ENCODE measurements around the gene KCNK5. TPM values are rescaled to one million over a fixed set of nuclear protein-coding genes. Genes with fewer than 3 reads are reported as not detected.
A peak's percentile ranks its signal among the peaks of the same experiment; 100 is the strongest.

KCNK5 gene
- polyA plus RNA-seq, 2 of the 4 experiments (the other 2 are of a cell fraction): 1.5 to 2.3 TPM

DNA sequence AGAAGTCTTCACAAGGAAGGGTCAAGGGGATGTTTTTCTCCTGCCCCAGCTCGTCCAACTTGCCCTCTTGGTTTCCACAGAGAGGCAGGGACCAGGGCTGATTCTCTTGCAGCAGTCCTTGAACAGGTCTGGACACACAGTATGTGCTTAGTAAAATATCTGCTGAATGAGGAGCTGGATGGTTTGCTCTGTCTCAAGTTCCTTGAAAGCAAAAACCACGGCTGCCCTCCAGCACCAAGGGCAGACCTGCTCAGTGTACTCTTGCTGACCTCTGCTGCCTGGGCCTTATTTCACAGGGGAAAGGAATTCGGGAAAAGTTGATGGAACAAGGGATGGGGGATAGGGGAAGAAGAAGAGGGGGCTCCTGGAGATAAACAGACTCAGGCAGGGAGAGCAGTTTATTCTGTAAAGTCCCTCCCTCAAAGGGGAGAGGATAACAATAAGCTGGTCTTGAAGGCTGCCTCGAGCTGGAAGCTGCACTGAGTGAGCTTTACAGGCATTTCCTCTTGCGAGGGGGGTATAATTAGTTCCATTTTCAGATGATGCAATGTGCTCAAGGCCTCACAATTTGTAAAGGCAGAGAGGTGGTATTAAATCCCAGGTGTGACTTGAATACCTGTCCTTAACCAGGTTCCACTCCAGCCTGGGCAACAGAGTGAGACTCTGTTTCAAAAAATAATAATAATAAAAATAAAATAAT, 10.3 kb downstream of the KCNK5 start:
- TF ChIP-seq, protein P1, sequence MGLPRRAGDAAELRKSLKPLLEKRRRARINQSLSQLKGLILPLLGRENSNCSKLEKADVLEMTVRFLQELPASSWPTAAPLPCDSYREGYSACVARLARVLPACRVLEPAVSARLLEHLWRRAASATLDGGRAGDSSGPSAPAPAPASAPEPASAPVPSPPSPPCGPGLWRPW (IDR thresholded peaks at IDR 0.05): no peak
- no peak for TF ChIP-seq FOXS1 (CRISPR knock-in tag; IDR thresholded peaks at IDR 0.05)
- TF ChIP-seq CHD4 (IDR thresholded peaks at IDR 0.05; ENCODE audit: borderline replicate concordance): no peak
- peak; percentile 17; the same call in 1 of the 3 replicates for TF ChIP-seq SMC3 (IDR thresholded peaks at IDR 0.05)
- no peak for TF ChIP-seq KDM1A (IDR thresholded peaks at IDR 0.05; ENCODE audit: low read depth)
- no peak for TF ChIP-seq TP53 (CRISPR knock-in tag; IDR thresholded peaks at IDR 0.05)
- TF ChIP-seq, protein P2, sequence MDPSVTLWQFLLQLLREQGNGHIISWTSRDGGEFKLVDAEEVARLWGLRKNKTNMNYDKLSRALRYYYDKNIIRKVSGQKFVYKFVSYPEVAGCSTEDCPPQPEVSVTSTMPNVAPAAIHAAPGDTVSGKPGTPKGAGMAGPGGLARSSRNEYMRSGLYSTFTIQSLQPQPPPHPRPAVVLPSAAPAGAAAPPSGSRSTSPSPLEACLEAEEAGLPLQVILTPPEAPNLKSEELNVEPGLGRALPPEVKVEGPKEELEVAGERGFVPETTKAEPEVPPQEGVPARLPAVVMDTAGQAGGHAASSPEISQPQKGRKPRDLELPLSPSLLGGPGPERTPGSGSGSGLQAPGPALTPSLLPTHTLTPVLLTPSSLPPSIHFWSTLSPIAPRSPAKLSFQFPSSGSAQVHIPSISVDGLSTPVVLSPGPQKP (IDR thresholded peaks at IDR 0.05; ENCODE audit: low read depth, low read length): no peak
- no peak for TF ChIP-seq HDAC2 (IDR thresholded peaks at IDR 0.05)
- no peak for TF ChIP-seq CHD2 (IDR thresholded peaks at IDR 0.05; ENCODE audit: low read length, partially characterized antibody)
- TF ChIP-seq, protein P3, sequence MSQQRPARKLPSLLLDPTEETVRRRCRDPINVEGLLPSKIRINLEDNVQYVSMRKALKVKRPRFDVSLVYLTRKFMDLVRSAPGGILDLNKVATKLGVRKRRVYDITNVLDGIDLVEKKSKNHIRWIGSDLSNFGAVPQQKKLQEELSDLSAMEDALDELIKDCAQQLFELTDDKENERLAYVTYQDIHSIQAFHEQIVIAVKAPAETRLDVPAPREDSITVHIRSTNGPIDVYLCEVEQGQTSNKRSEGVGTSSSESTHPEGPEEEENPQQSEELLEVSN (IDR thresholded peaks at IDR 0.05; ENCODE audit: borderline replicate concordance, low read depth): no peak
- TF ChIP-seq HEYL (CRISPR knock-in tag; IDR thresholded peaks at IDR 0.05): no peak
- TF ChIP-seq MAFK (IDR thresholded peaks at IDR 0.05; ENCODE audit: partially characterized antibody): no peak
- no peak for TF ChIP-seq EP300 (IDR thresholded peaks at IDR 0.05)
- TF ChIP-seq RAD21 (conservative IDR thresholded peaks at IDR 0.05 in 1 of 2, IDR thresholded peaks at IDR 0.05 in 1 of 2): peak; percentile 31 to 32; a peak in 4 of 5 replicates
- Histone ChIP-seq H3K4me2 (peak overlapping the region; percentile 84), H3K27ac (peak overlapping the region; percentile 68 to 81), H3K4me3 (no peak overlapping the region), H3K9me3 (no peaks in the 10 kb centered on the region), H3K4me1 (peaks cover 52% of the 10 kb centered on the region)
- no peak for FAIRE-seq
- DNase-seq (ENCODE audit: low read depth in 1 of 2, low spot score in 1 of 2): no peak
- CTCF ChIA-PET: interaction anchor here (2.5 kb wide), 1 partner anchor 84 kb away, joined by 7 read pairs; no protein-coding TSS in a partner anchor
- no peak for ATAC-seq
- POLR2A ChIA-PET: interaction anchor here (1.5 kb wide), 1 partner anchor 10 kb away, joined by 3 read pairs; the partner anchor contains the start of gene KCNK5
- 33% methylated on average over 5 of the region's 5 CpGs for WGBS (ENCODE audit: missing lambda C conversion rate)

DNA sequence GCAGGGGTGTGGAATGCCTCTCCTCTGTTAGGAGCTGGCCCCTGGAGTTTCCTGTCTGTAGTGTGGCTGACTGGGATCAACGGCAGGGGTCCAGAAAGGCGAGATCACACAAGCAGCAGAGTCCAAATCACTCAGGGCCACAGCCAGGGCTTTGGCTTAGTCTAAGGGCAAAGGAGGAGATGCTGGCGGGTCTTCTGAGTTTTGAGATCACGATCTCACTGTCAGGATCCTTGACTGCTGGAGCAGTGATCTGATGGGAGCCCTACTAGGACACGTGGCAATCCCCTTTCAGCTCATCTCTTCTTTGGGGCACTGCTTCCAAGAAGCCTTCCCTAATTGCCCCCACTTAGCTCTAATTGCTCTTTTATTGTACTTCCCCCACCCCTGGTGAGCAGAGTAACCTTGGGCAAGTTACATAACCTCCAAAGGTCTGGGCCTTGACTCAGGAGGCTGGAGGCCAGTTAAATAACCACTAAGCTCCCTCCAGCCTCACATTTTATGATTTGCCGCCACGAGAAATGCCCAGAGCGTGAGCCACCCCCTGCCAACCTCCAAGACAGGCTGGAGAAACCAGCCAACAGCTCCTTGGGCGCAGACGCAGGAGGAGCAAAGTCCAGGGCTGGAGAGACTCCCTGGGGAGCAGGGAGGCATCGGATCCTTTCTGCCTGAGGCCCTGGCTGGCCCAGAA, 12.0 kb downstream of the KCNK5 start:
- 48% methylated on average over 11 of the region's 11 CpGs for WGBS (ENCODE audit: missing lambda C conversion rate)
- POLR2A ChIA-PET: no interaction called here
- DNase-seq (ENCODE audit: low read depth in 1 of 2, low spot score in 1 of 2): peak; percentile 39 to 45
- FAIRE-seq: no peak
- H3K4me1 ChIP-seq: peaks cover 62% of the 10 kb centered on the region
- TF ChIP-seq RARB (CRISPR knock-in tag; IDR thresholded peaks at IDR 0.05) (no peak), GATA3 (IDR thresholded peaks at IDR 0.05; ENCODE audit: borderline replicate concordance) (no peak)
- peak overlapping the region; percentile 84 for H3K4me2 ChIP-seq
- CTCF ChIA-PET: interaction anchor here (0.6 to 2.5 kb wide), 4 partner anchors 9 to 86 kb away, joined by 3 to 7 read pairs (median 4); no protein-coding TSS in a partner anchor
- no peaks in the 10 kb centered on the region for H3K9me3 ChIP-seq
- H3K4me3 ChIP-seq: no peak overlapping the region
- H3K27ac ChIP-seq: peak overlapping the region; percentile 68 to 81
- peak in 1 of 2 experiments; percentile 54; a peak in 3 of 6 replicates for ATAC-seq

DNA sequence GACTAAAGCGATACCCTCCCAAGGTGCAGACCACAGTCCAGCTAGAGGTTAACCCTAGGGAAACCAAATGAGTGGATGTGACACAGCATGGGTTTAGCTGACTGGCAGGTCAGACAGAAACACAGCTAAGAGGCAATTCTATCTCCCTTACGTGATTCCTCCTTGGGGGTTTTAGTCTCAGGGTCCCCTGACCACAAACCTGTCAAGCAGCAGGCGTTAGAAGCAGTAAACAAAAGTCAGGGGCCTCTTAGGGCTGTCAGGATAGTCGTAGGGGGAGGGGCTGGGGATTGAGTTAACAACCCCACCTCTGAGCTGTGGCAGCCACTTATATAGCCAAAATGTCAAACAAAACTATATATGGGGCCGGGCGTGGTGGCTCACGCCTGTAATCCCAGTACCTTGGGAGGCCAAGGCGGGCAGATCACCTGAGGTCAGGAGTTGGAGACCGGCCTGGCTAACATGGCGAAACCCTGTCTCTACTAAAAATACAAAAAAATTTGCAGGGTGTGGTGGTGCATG, 13.6 kb downstream of the KCNK5 start:
- Histone ChIP-seq H3K9me3 (no peaks in the 10 kb centered on the region), H3K4me2 (peak overlapping the region; percentile 84), H3K4me1 (peaks cover 64% of the 10 kb centered on the region), H3K27ac (peak overlapping the region; percentile 68 to 81), H3K4me3 (no peak overlapping the region)
- whole genome bisulfite sequencing (ENCODE audit: missing lambda C conversion rate): 47% methylated on average over 6 of the region's 10 CpGs
- ChIA-PET CTCF (interaction anchor here (0.6 to 1.8 kb wide), 3 partner anchors 8 to 87 kb away, joined by 3 to 5 read pairs (median 4); no protein-coding TSS in a partner anchor), POLR2A (no interaction called here)
- DNase-seq (ENCODE audit: low read depth in 1 of 2, low spot score in 1 of 2) (no peak), ATAC-seq (peak in 1 of 2 experiments; percentile 12; a peak in 4 of 6 replicates), FAIRE-seq (no peak)
- TF ChIP-seq, protein P4, sequence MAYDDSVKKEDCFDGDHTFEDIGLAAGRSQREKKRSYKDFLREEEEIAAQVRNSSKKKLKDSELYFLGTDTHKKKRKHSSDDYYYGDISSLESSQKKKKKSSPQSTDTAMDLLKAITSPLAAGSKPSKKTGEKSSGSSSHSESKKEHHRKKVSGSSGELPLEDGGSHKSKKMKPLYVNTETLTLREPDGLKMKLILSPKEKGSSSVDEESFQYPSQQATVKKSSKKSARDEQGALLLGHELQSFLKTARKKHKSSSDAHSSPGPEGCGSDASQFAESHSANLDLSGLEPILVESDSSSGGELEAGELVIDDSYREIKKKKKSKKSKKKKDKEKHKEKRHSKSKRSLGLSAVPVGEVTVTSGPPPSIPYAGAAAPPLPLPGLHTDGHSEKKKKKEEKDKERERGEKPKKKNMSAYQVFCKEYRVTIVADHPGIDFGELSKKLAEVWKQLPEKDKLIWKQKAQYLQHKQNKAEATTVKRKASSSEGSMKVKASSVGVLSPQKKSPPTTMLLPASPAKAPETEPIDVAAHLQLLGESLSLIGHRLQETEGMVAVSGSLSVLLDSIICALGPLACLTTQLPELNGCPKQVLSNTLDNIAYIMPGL (CRISPR knock-in tag; IDR thresholded peaks at IDR 0.05; ENCODE audit: borderline replicate concordance): no peak
- TF ChIP-seq, protein P5, sequence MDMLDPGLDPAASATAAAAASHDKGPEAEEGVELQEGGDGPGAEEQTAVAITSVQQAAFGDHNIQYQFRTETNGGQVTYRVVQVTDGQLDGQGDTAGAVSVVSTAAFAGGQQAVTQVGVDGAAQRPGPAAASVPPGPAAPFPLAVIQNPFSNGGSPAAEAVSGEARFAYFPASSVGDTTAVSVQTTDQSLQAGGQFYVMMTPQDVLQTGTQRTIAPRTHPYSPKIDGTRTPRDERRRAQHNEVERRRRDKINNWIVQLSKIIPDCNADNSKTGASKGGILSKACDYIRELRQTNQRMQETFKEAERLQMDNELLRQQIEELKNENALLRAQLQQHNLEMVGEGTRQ (IDR thresholded peaks at IDR 0.05): no peak
- TF ChIP-seq NFE2L2 (conservative IDR thresholded peaks at IDR 0.05; ENCODE audit: low read length) (no peak), CEBPB (IDR thresholded peaks at IDR 0.05) (no peak), POLR2AphosphoS2 (conservative IDR thresholded peaks at IDR 0.05; ENCODE audit: low read length) (no peak), SMC3 (IDR thresholded peaks at IDR 0.05) (no peak), HOXB13 (CRISPR knock-in tag; IDR thresholded peaks at IDR 0.05; ENCODE audit: low read depth) (no peak), RAD21 (conservative IDR thresholded peaks at IDR 0.05 in 1 of 2, IDR thresholded peaks at IDR 0.05 in 1 of 2) (no peak), TP53 (CRISPR knock-in tag; IDR thresholded peaks at IDR 0.05) (no peak), NR3C1 (IDR thresholded peaks at IDR 0.05) (no peak), CBX8 (IDR thresholded peaks at IDR 0.05) (no peak), ZNF302 (CRISPR knock-in tag; IDR thresholded peaks at IDR 0.05) (no peak), TFCP2L1 (CRISPR knock-in tag; IDR thresholded peaks at IDR 0.05) (no peak)
- TF ChIP-seq, protein P1 (IDR thresholded peaks at IDR 0.05): no peak
- TF ChIP-seq, protein P6, sequence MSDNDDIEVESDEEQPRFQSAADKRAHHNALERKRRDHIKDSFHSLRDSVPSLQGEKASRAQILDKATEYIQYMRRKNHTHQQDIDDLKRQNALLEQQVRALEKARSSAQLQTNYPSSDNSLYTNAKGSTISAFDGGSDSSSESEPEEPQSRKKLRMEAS (IDR thresholded peaks at IDR 0.05): no peak
